GM23338 (cell line): Measurements from ENCODE around the gene CRYBG2. TPM values are rescaled to one million over a fixed set of nuclear protein-coding genes. Genes with fewer than 3 reads are reported as not detected.

Source experiments
- ATAC-seq: fragments of 200-7000 bp; cut with Tn5 transposase; 3 replicates; pipeline ENCODE4 v1.9.1; 2020
- DNase-seq: peaks from one replicate; pipeline ENCODE4 v3.0.0-alpha.2; 2015; ENCODE audit warnings: low spot score
- H2AFZ ChIP-seq: fragments of 200-600 bp; sonication (generic); 2 replicates; pipeline ENCODE4 v1.8.0; 2016; ENCODE audit warnings: antibody characterized with exemption, mild to moderate bottlenecking, moderate library complexity
- H3F3A ChIP-seq: fragments of 200-600 bp; sonication (generic); replicated peaks from 2 replicates; pipeline ENCODE4 v1.8.0; 2017; ENCODE audit warnings: antibody characterized with exemption, mixed run types, low read depth
- H3K27ac ChIP-seq: fragments of 200-600 bp; sonication (generic); 2 replicates; pipeline ENCODE4 v1.6.1; 2016; ENCODE audit warnings: low read depth
- H3K27me3 ChIP-seq: fragments of 200-600 bp; sonication (generic); 2 replicates; pipeline ENCODE4 v1.8.0; 2016; ENCODE audit warnings: mild to moderate bottlenecking, mixed run types, moderate library complexity; ENCODE audit not compliant: insufficient read depth
- H3K36me3 ChIP-seq: fragments of 200-600 bp; sonication (generic); 2 replicates; pipeline ENCODE4 v1.8.0; 2016; ENCODE audit warnings: mild to moderate bottlenecking; ENCODE audit not compliant: insufficient read depth
- H3K4me1 ChIP-seq: fragments of 200-600 bp; sonication (generic); 2 replicates; pipeline ENCODE4 v1.8.0; 2016; ENCODE audit warnings: mild to moderate bottlenecking, moderate library complexity; ENCODE audit not compliant: insufficient read depth
- H3K4me2 ChIP-seq: fragments of 200-600 bp; sonication (generic); 2 replicates; pipeline ENCODE4 v1.7.1; 2017; ENCODE audit warnings: mixed run types
- H3K4me3 ChIP-seq: fragments of 200-600 bp; sonication (generic); 2 replicates; pipeline ENCODE4 v1.6.1; 2016; ENCODE audit warnings: mixed run types
- H3K79me2 ChIP-seq: fragments of 200-600 bp; sonication (generic); replicated peaks from 2 replicates; pipeline ENCODE4 v1.8.0; 2017; ENCODE audit warnings: mild to moderate bottlenecking; ENCODE audit not compliant: insufficient read depth
- H3K9me2 ChIP-seq: fragments of 200-600 bp; sonication (generic); 2 replicates; pipeline ENCODE4 v1.8.0; 2017; ENCODE audit not compliant: insufficient read depth
- H4K20me1 ChIP-seq: fragments of 200-600 bp; sonication (generic); replicated peaks from 2 replicates; pipeline ENCODE4 v1.8.0; 2017; ENCODE audit warnings: mild to moderate bottlenecking; ENCODE audit not compliant: insufficient read depth
- H3K27ac Mint-ChIP-seq: 2 replicates; pipeline ENCODE4 v1.8.0; 2020; ENCODE audit warnings: inconsistent platforms, mild to moderate bottlenecking, moderate library complexity, mixed read lengths
- H3K27me3 Mint-ChIP-seq: 3 replicates; pipeline ENCODE4 v1.8.0; 2022; ENCODE audit warnings: low read depth, mild to moderate bottlenecking, moderate library complexity, mixed read lengths, inconsistent platforms; ENCODE audit not compliant: insufficient read depth, poor library complexity
- H3K36me3 Mint-ChIP-seq: 3 replicates; pipeline ENCODE4 v1.8.0; 2021; ENCODE audit warnings: low read depth, mild to moderate bottlenecking, inconsistent platforms, moderate library complexity, mixed read lengths
- H3K4me1 Mint-ChIP-seq: 3 replicates; pipeline ENCODE4 v1.8.0; 2020; ENCODE audit warnings: mild to moderate bottlenecking, inconsistent platforms, mixed read lengths
- H3K4me3 Mint-ChIP-seq: 3 replicates; pipeline ENCODE4 v1.8.0; 2021; ENCODE audit warnings: moderate library complexity, mild to moderate bottlenecking, inconsistent platforms, mixed read lengths
- H3K9me3 Mint-ChIP-seq: 3 replicates; pipeline ENCODE4 v1.8.0; 2020; ENCODE audit warnings: moderate library complexity, mild to moderate bottlenecking, inconsistent platforms, mixed read lengths
- CREB1 ChIP-seq: fragments of 250-450 bp; sonication (Bioruptor Pico); IDR thresholded peaks from 2 replicates; pipeline ENCODE4 v1.5.0; 2020; ENCODE audit warnings: low read depth, mild to moderate bottlenecking, moderate library complexity
- CTCF ChIP-seq, 2 experiments: fragments of 200-600 bp in 1 of 2; sonication (generic) in 1 of 2; conservative IDR thresholded peaks; 2 replicates each; pipeline versions ENCODE4 v1.5.1 to v1.6.1; 2016 to 2017; ENCODE audit warnings: antibody characterized with exemption in 2 of 2, low read depth in 2 of 2, mild to moderate bottlenecking in 2 of 2, moderate library complexity in 1 of 2
- ETS1 ChIP-seq: IDR thresholded peaks from 2 replicates; pipeline ENCODE4 v1.6.1; 2016; ENCODE audit warnings: antibody characterized with exemption
- EZH2 ChIP-seq: fragments of 200-600 bp; sonication (generic); IDR thresholded peaks from one replicate; pipeline ENCODE4 v1.8.0; 2017; ENCODE audit warnings: antibody characterized with exemption, mild to moderate bottlenecking, low read depth; ENCODE audit not compliant: unreplicated experiment
- EZH2phosphoT487 ChIP-seq: fragments of 200-600 bp; sonication (generic); IDR thresholded peaks from one replicate; pipeline ENCODE4 v1.8.1; 2018; ENCODE audit warnings: antibody characterized with exemption; ENCODE audit not compliant: unreplicated experiment
- JUNB ChIP-seq: IDR thresholded peaks from one replicate; pipeline ENCODE4 v1.6.1; 2016; ENCODE audit warnings: antibody characterized with exemption; ENCODE audit not compliant: unreplicated experiment
- NANOG ChIP-seq: IDR thresholded peaks from 2 replicates; pipeline ENCODE4 v1.6.1; 2016; ENCODE audit warnings: antibody characterized with exemption, borderline replicate concordance
- POLR2AphosphoS5 ChIP-seq: IDR thresholded peaks from 2 replicates; pipeline ENCODE4 v1.6.1; 2016; ENCODE audit warnings: antibody characterized with exemption, low read depth
- REST ChIP-seq: IDR thresholded peaks from one replicate; pipeline ENCODE4 v1.6.1; 2018; ENCODE audit warnings: antibody characterized with exemption; ENCODE audit not compliant: unreplicated experiment
- STAT1 ChIP-seq: IDR thresholded peaks from one replicate; pipeline ENCODE4 v1.6.1; 2016; ENCODE audit warnings: antibody characterized with exemption; ENCODE audit not compliant: unreplicated experiment
- ZNF114 ChIP-seq: fragments of 250-450 bp; sonication (Bioruptor Pico); IDR thresholded peaks from 2 replicates; pipeline ENCODE4 v1.5.0; 2020; ENCODE audit warnings: mild to moderate bottlenecking, moderate library complexity
- ZNF331 ChIP-seq: fragments of 250-450 bp; sonication (Bioruptor Pico); IDR thresholded peaks from 2 replicates; pipeline ENCODE4 v1.5.0; 2020; ENCODE audit warnings: low read depth, mild to moderate bottlenecking, moderate library complexity
- ZNF462 ChIP-seq: fragments of 250-450 bp; sonication (Bioruptor Pico); IDR thresholded peaks from 2 replicates; pipeline ENCODE4 v1.5.0; 2020; ENCODE audit warnings: mild to moderate bottlenecking, moderate library complexity
- polyA plus RNA-seq: library from polyadenylated mRNA; unstranded; fragments of >200 nt; fragmentation: Nextera tagmentation; extraction: Ambion mirVana; gene quantifications from 2 replicates; pipeline ENCODE4 v1.2.1, GENCODE V29; 2016
- total RNA-seq: library from RNA; depleted of rRNA; stranded (reverse); fragments of >200 nt; shearing (Covaris generic); gene quantifications from 2 replicates; pipeline ENCODE4 v1.2.3, GENCODE V29; 2014

Gene CRYBG2
- total and polyA plus RNA-seq, 2 experiments from 2014 or later, result 17.6 to 18.4 TPM

GRCh38 chr1:26370591-26371382, 16.9 kb upstream of the CRYBG2 start:
- no peaks in the 10 kb centered on the region for H3K27me3 ChIP-seq
- Mint-ChIP-seq H3K36me3 (no peaks in the 10 kb centered on the region), H3K27me3 (peaks cover 6% of the 10 kb centered on the region), H3K9me3 (no peaks in the 10 kb centered on the region), H3K4me3 (no peak overlapping the region), H3K27ac (peak overlapping the region; percentile 11; the same call in 1 of the 2 replicates), H3K4me1 (peaks cover 19% of the 10 kb centered on the region)
- no peak for TF ChIP-seq ETS1
- no peak for TF ChIP-seq ZNF114 (CRISPR knock-in tag)
- TF ChIP-seq ZNF331 (CRISPR knock-in tag), result no peak
- TF ChIP-seq ZNF462, result no peak
- no peak for TF ChIP-seq REST
- no peak for TF ChIP-seq NANOG
- TF ChIP-seq STAT1, result no peak
- no peak for TF ChIP-seq POLR2AphosphoS5
- TF ChIP-seq EZH2phosphoT487, result no peak
- no peak for TF ChIP-seq CREB1
- TF ChIP-seq CTCF (conservative IDR thresholded peaks at IDR 0.05; ENCODE audit: low read depth in 2 of 2), result no peak
- TF ChIP-seq EZH2, result no peak
- TF ChIP-seq JUNB, result no peak
- H4K20me1 ChIP-seq, result no peaks in the 10 kb centered on the region
- no peaks in the 10 kb centered on the region for H3K36me3 ChIP-seq
- no peak overlapping the region for H3K27ac ChIP-seq
- ATAC-seq (no peak), DNase-seq (no peak)
- H3K79me2 ChIP-seq, result no peaks in the 10 kb centered on the region
- H3K9me2 ChIP-seq, result no peaks in the 10 kb centered on the region
- H3F3A ChIP-seq, result no peaks in the 10 kb centered on the region
- no peak overlapping the region for H2AFZ ChIP-seq
- no peak overlapping the region for H3K4me3 ChIP-seq
- H3K4me1 ChIP-seq, result peaks cover 10% of the 10 kb centered on the region; the same call in 1 of the 2 replicates
- no peak overlapping the region for H3K4me2 ChIP-seq
